ENCODE results near the gene LST1. TPM values are rescaled to one million over a fixed set of nuclear protein-coding genes. Genes with fewer than 3 reads are reported as not detected.

Gene LST1
- total and polyA plus RNA-seq, 2 donors (not counting 1 experiment from before 2014, with no cell fraction given) = 7.4 to 30.5 TPM

DNA sequence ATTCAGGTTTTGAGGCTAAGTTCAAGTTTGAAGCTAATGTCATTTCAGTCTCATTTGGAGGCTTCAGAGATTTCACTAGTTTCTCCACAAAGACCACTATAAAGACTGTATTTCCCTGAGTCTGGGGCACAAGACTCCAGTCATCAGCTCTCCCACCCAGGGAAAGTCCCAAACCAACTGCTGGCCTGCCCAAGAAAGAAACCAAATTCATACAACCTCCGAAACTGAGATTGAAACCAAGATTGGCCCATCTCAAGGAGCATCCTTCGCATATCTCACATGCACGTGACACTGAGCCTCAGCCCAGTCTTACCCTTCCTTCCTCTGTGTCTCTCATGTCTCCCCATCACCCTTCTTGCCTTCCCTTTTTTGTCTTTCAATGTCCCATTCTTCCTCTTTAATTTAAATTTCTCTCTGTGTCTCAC, 17.5 kb upstream of the LST1 start:
- Histone ChIP-seq H4K20me1 (ENCODE audit: control insufficient read depth, insufficient read depth, low read length, poor library complexity, severe bottlenecking) (no peaks in the 10 kb centered on the region), H3K4me2 (replicated peaks; ENCODE audit: low read depth, low read length, poor library complexity, severe bottlenecking) (peak overlapping the region; percentile 40), H3K27ac (ENCODE audit: low read length in 2 of 2) (peak overlapping the region; percentile 78 to 94), H3K36me3 (replicated peaks in 1 of 2; ENCODE audit: control extremely low read depth in 1 of 2, control insufficient read depth in 1 of 2, extremely low read depth in 1 of 2, insufficient read depth in 2 of 2, low read length in 1 of 2) (peaks cover 0 to 7% of the 10 kb centered on the region in 2 experiments), H3K4me3 (ENCODE audit: control extremely low read depth in 1 of 5, extremely low read depth in 1 of 5, insufficient read depth in 1 of 5, low read depth in 2 of 5, low read length in 4 of 5) (peak overlapping the region in 1 of 5 experiments; percentile 19), H3K4me1 (ENCODE audit: control insufficient read depth in 2 of 2, insufficient read depth in 2 of 2, low read length in 2 of 2) (peaks cover 62 to 68% of the 10 kb centered on the region in 2 donors), H3K27me3 (replicated peaks in 1 of 4; ENCODE audit: control extremely low read depth in 1 of 4, control insufficient read depth in 3 of 4, insufficient read depth in 4 of 4, low read length in 3 of 4) (no peaks in the 10 kb centered on the region), H3K9me3 (ENCODE audit: control extremely low read depth in 1 of 3, control insufficient read depth in 2 of 3, insufficient read depth in 1 of 3, low read length in 2 of 3) (no peaks in the 10 kb centered on the region), H2AFZ (ENCODE audit: insufficient read depth, low read depth, low read length, poor library complexity, severe bottlenecking) (no peak overlapping the region), H3K79me2 (ENCODE audit: control insufficient read depth, insufficient read depth, low read length) (peaks cover 95% of the 10 kb centered on the region), H3K9ac (ENCODE audit: low read length) (peak overlapping the region; percentile 11)
- intact Hi-C loops (cut with micrococcal nuclease) = loop anchor here (1.0 kb wide), 3 partner anchors 8 to 24 kb away; no protein-coding TSS in a partner anchor
- Mint-ChIP-seq H3K4me1 (peaks cover 75% of the 10 kb centered on the region), H3K4me3 (peak overlapping the region; percentile 63), H3K9me3 (ENCODE audit: insufficient read depth) (no peaks in the 10 kb centered on the region), H3K27ac (peak overlapping the region; percentile 89), H3K27me3 (no peaks in the 10 kb centered on the region)
- TF ChIP-seq EZH2 (IDR thresholded peaks at IDR 0.05; ENCODE audit: borderline replicate concordance, insufficient read depth, low read depth, low read length, poor library complexity, severe bottlenecking) (no peak), CTCF (IDR thresholded peaks at IDR 0.05) (no peak)
- ChIA-PET CTCF (interaction anchor here (0.9 to 29.4 kb wide), 5 partner anchors 10 to 264 kb away, joined by 3 to 2241 read pairs (median 22); partner anchors contain the start of genes LST1, LTB, NCR3 and NFKBIL1), POLR2A (interaction anchor here (0.6 to 42.6 kb wide), 5 partner anchors 3 to 1285 kb away, joined by 3 to 1450 read pairs (median 6); partner anchors contain the start of genes ATP6V1G2, LST1, LTA and LTB)
- 0% methylated on average over 3 of the region's 3 CpGs for WGBS (ENCODE audit: insufficient coverage)
- DNase-seq (peak; percentile 94), ATAC-seq (ENCODE audit: low read depth) (peak; percentile 70)

GRCh38 chr6:31569861-31570536, 16.1 kb upstream of the LST1 start:
- H3K4me3 Mint-ChIP-seq = peak overlapping the region; percentile 39
- no peaks in the 10 kb centered on the region for H3K9me3 Mint-ChIP-seq (ENCODE audit: insufficient read depth)
- intact Hi-C loops (cut with micrococcal nuclease) = no loop called here
- no peaks in the 10 kb centered on the region for H3K27me3 ChIP-seq (replicated peaks in 1 of 4; ENCODE audit: control extremely low read depth in 1 of 4, control insufficient read depth in 3 of 4, insufficient read depth in 4 of 4, low read length in 3 of 4)
- ChIA-PET POLR2A (interaction anchor here (35.3 to 42.6 kb wide), 2 partner anchors 4 to 15 kb away, joined by 1450 read pairs; partner anchors contain the start of genes ATP6V1G2, LST1, LTA and LTB), CTCF (interaction anchor here (1.9 to 29.4 kb wide), 4 partner anchors 11 to 27 kb away, joined by 6 to 2241 read pairs (median 74); partner anchors contain the start of genes LST1, LTB, NCR3 and NFKBIL1)
- no peaks in the 10 kb centered on the region for H3K27me3 Mint-ChIP-seq
- H3K27ac Mint-ChIP-seq = peak overlapping the region; percentile 89
- peaks cover 80% of the 10 kb centered on the region for H3K4me1 Mint-ChIP-seq
- no peak overlapping the region for H2AFZ ChIP-seq (ENCODE audit: insufficient read depth, low read depth, low read length, poor library complexity, severe bottlenecking)
- no peaks in the 10 kb centered on the region for H4K20me1 ChIP-seq (ENCODE audit: control insufficient read depth, insufficient read depth, low read length, poor library complexity, severe bottlenecking)
- peak overlapping the region; percentile 40 for H3K4me2 ChIP-seq (replicated peaks; ENCODE audit: low read depth, low read length, poor library complexity, severe bottlenecking)
- no peak overlapping the region for H3K4me3 ChIP-seq (ENCODE audit: control extremely low read depth in 1 of 5, extremely low read depth in 1 of 5, insufficient read depth in 1 of 5, low read depth in 2 of 5, low read length in 4 of 5)
- no peak for TF ChIP-seq EZH2 (IDR thresholded peaks at IDR 0.05; ENCODE audit: borderline replicate concordance, insufficient read depth, low read depth, low read length, poor library complexity, severe bottlenecking)
- TF ChIP-seq CTCF (IDR thresholded peaks at IDR 0.05) = no peak
- peaks cover 0 to 6% of the 10 kb centered on the region in 2 experiments for H3K36me3 ChIP-seq (replicated peaks in 1 of 2; ENCODE audit: control extremely low read depth in 1 of 2, control insufficient read depth in 1 of 2, extremely low read depth in 1 of 2, insufficient read depth in 2 of 2, low read length in 1 of 2)
- H3K9ac ChIP-seq (ENCODE audit: low read length) = no peak overlapping the region
- peaks cover 72 to 79% of the 10 kb centered on the region in 2 donors for H3K4me1 ChIP-seq (ENCODE audit: control insufficient read depth in 2 of 2, insufficient read depth in 2 of 2, low read length in 2 of 2)
- WGBS (ENCODE audit: insufficient coverage) = no CpG with 5 or more reads among the region's 1 CpG
- DNase-seq (no peak), ATAC-seq (ENCODE audit: low read depth) (no peak)
- H3K9me3 ChIP-seq (ENCODE audit: control extremely low read depth in 1 of 3, control insufficient read depth in 2 of 3, insufficient read depth in 1 of 3, low read length in 2 of 3) = no peaks in the 10 kb centered on the region
- H3K79me2 ChIP-seq (ENCODE audit: control insufficient read depth, insufficient read depth, low read length) = peaks cover 95% of the 10 kb centered on the region
- peak overlapping the region in 1 of 2 donors; percentile 94 for H3K27ac ChIP-seq (ENCODE audit: low read length in 2 of 2)

All from B cell (primary cell).